HL-60 (cell line): ENCODE measurements around the gene RYK.

Experiments
- DNase-seq, 2 experiments: peaks; one replicate each; pipeline ENCODE4 v3.0.0-alpha.2; 2010 to 2020; ENCODE audit warnings: low read depth in 1 of 2, low spot score in 1 of 2
- H3K27ac ChIP-seq: fragments of 250-450 bp; sonication (Bioruptor Pico); replicated peaks from 2 replicates; pipeline ENCODE4 v1.5.1; 2020; ENCODE audit warnings: mild to moderate bottlenecking, moderate library complexity
- H3K27me3 ChIP-seq: fragments of 250-450 bp; sonication (Bioruptor Pico); 2 replicates; pipeline ENCODE4 v1.5.1; 2021; ENCODE audit warnings: mild to moderate bottlenecking, moderate library complexity; ENCODE audit not compliant: insufficient read depth, poor library complexity, severe bottlenecking
- H3K4me3 ChIP-seq: replicated peaks from 2 replicates; pipeline ENCODE4 v1.5.1; 2011; ENCODE audit warnings: mild to moderate bottlenecking, control low read depth, low read length; ENCODE audit not compliant: insufficient read depth
- GABPA ChIP-seq: IDR thresholded peaks from 2 replicates; pipeline ENCODE4 v1.6.1; 2012; ENCODE audit warnings: low read depth
- POLR2AphosphoS5 ChIP-seq: IDR thresholded peaks from 2 replicates; pipeline ENCODE4 v1.6.1; 2012; ENCODE audit warnings: low read depth
- REST ChIP-seq: IDR thresholded peaks from 2 replicates; pipeline ENCODE4 v1.6.1; 2012; ENCODE audit warnings: low read depth; ENCODE audit not compliant: insufficient replicate concordance
- SPI1 ChIP-seq: IDR thresholded peaks from 2 replicates; pipeline ENCODE4 v1.6.1; 2012; ENCODE audit warnings: low read depth, mild to moderate bottlenecking, borderline replicate concordance
- TF ChIP-seq, protein P1 (sequence below): IDR thresholded peaks from one replicate; pipeline ENCODE4 v1.5.1; 2011; ENCODE audit warnings: low read length, control low read depth, inconsistent platforms; ENCODE audit not compliant: insufficient read depth

RYK gene

GRCh38 chr3:134294302-134295280, 43.9 kb upstream of the RYK start:
- Histone ChIP-seq H3K27me3 (no peaks in the 10 kb centered on the region), H3K27ac (no peak overlapping the region), H3K4me3 (no peak overlapping the region)
- peak in 1 of 2 experiments; percentile 21 for DNase-seq
- TF ChIP-seq, protein P1, sequence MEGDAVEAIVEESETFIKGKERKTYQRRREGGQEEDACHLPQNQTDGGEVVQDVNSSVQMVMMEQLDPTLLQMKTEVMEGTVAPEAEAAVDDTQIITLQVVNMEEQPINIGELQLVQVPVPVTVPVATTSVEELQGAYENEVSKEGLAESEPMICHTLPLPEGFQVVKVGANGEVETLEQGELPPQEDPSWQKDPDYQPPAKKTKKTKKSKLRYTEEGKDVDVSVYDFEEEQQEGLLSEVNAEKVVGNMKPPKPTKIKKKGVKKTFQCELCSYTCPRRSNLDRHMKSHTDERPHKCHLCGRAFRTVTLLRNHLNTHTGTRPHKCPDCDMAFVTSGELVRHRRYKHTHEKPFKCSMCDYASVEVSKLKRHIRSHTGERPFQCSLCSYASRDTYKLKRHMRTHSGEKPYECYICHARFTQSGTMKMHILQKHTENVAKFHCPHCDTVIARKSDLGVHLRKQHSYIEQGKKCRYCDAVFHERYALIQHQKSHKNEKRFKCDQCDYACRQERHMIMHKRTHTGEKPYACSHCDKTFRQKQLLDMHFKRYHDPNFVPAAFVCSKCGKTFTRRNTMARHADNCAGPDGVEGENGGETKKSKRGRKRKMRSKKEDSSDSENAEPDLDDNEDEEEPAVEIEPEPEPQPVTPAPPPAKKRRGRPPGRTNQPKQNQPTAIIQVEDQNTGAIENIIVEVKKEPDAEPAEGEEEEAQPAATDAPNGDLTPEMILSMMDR: no peak
- peak; percentile 45; the same call in 1 of the 2 replicates for TF ChIP-seq POLR2AphosphoS5
- no peak for TF ChIP-seq SPI1
- no peak for TF ChIP-seq REST

GRCh38 chr3:134291319-134292254, 40.9 kb upstream of the RYK start:
- no peak overlapping the region for H3K27ac ChIP-seq
- DNase-seq: no peak

More at GRCh38 chr3:134291319-134292254, 40.9 kb upstream of the RYK start:
- no peaks in the 10 kb centered on the region for H3K27me3 ChIP-seq
- TF ChIP-seq, protein P1: no peak
- TF ChIP-seq REST: no peak
- no peak for TF ChIP-seq SPI1
- no peak for TF ChIP-seq GABPA
- TF ChIP-seq POLR2AphosphoS5: no peak
- H3K4me3 ChIP-seq: no peak overlapping the region
